Measurements from ENCODE around the gene PDGFA. TPM values are rescaled to one million over a fixed set of nuclear protein-coding genes. Genes with fewer than 3 reads are reported as not detected.

PDGFA gene
- total RNA-seq, 1 experiment from 2014 or later: 129 TPM

- H3K4me1 Mint-ChIP-seq: no peaks in the 10 kb centered on the region
- no peak for DNase-seq (ENCODE audit: low spot score)
- ATAC-seq: no peak
- H3K27ac Mint-ChIP-seq: no peak overlapping the region
- H3K9me3 Mint-ChIP-seq: no peaks in the 10 kb centered on the region
- TF ChIP-seq NR1H2 (CRISPR knock-in tag; IDR thresholded peaks at IDR 0.05) (no peak), FOXJ3 (CRISPR knock-in tag; IDR thresholded peaks at IDR 0.05; ENCODE audit: borderline replicate concordance) (no peak), SP1 (CRISPR knock-in tag; conservative IDR thresholded peaks at IDR 0.05) (no peak), IRF2 (CRISPR knock-in tag; IDR thresholded peaks at IDR 0.05; ENCODE audit: borderline replicate concordance, low read depth) (no peak), NFYB (CRISPR knock-in tag; conservative IDR thresholded peaks at IDR 0.05; ENCODE audit: low read depth) (no peak), HMGA2 (CRISPR knock-in tag; IDR thresholded peaks at IDR 0.05) (no peak), NR2C2 (CRISPR knock-in tag; IDR thresholded peaks at IDR 0.05) (no peak), JUN (CRISPR knock-in tag; IDR thresholded peaks at IDR 0.05) (no peak), FOXK1 (CRISPR knock-in tag; IDR thresholded peaks at IDR 0.05) (no peak), MYBL2 (CRISPR knock-in tag; IDR thresholded peaks at IDR 0.05) (no peak)
- H3K36me3 Mint-ChIP-seq: peaks cover 8% of the 10 kb centered on the region; the same call in 1 of the 2 replicates
- POLR2A ChIA-PET: no interaction called here
- H3K4me3 Mint-ChIP-seq: no peak overlapping the region
- CTCF ChIA-PET: no interaction called here
- no peaks in the 10 kb centered on the region for H3K27me3 Mint-ChIP-seq (ENCODE audit: low read depth)
These were observed 36.0 kb upstream of the PDGFA start for GRCh38 chr7:555551-556160.

GRCh38 chr7:553636-554111 lies 34.0 kb upstream of the PDGFA start:
- no peak overlapping the region for H3K4me3 Mint-ChIP-seq
- ChIA-PET CTCF (no interaction called here), POLR2A (no interaction called here)
- TF ChIP-seq ATF3 (CRISPR knock-in tag; conservative IDR thresholded peaks at IDR 0.05): no peak
- no peak for TF ChIP-seq ZNF232 (CRISPR knock-in tag; IDR thresholded peaks at IDR 0.05)
- TF ChIP-seq JUN (CRISPR knock-in tag; IDR thresholded peaks at IDR 0.05): no peak
- no peak for TF ChIP-seq FOXP1 (CRISPR knock-in tag; IDR thresholded peaks at IDR 0.05; ENCODE audit: borderline replicate concordance)
- TF ChIP-seq NR3C1 (CRISPR knock-in tag; conservative IDR thresholded peaks at IDR 0.05; ENCODE audit: low read depth): no peak
- no peak for TF ChIP-seq OVOL2 (CRISPR knock-in tag; IDR thresholded peaks at IDR 0.05; ENCODE audit: borderline replicate concordance)
- no peak for TF ChIP-seq SP1 (CRISPR knock-in tag; conservative IDR thresholded peaks at IDR 0.05)
- TF ChIP-seq HMGXB4 (CRISPR knock-in tag; IDR thresholded peaks at IDR 0.05): no peak
- TF ChIP-seq ZNF281 (CRISPR knock-in tag; IDR thresholded peaks at IDR 0.05): no peak
- no peak for TF ChIP-seq E2F4 (CRISPR knock-in tag; IDR thresholded peaks at IDR 0.05; ENCODE audit: borderline replicate concordance, low read depth)
- TF ChIP-seq MXD4 (CRISPR knock-in tag; IDR thresholded peaks at IDR 0.05; ENCODE audit: borderline replicate concordance): no peak
- TF ChIP-seq ZNF671 (CRISPR knock-in tag; IDR thresholded peaks at IDR 0.05): no peak
- ATAC-seq: no peak
- H3K9me3 Mint-ChIP-seq: no peaks in the 10 kb centered on the region
- H3K4me1 Mint-ChIP-seq: no peaks in the 10 kb centered on the region
- H3K27ac Mint-ChIP-seq: no peak overlapping the region
- DNase-seq (ENCODE audit: low spot score): no peak
- H3K36me3 Mint-ChIP-seq: peaks cover 8% of the 10 kb centered on the region; the same call in 1 of the 2 replicates
- no peaks in the 10 kb centered on the region for H3K27me3 Mint-ChIP-seq (ENCODE audit: low read depth)
